AG20443 (cell line): Measurements from ENCODE around the gene ERP27.

Experiments
- DNase-seq: peaks from one replicate; pipeline ENCODE4 v3.0.0; 2012; ENCODE audit warnings: low spot score, mixed read lengths

Gene ERP27

DNA sequence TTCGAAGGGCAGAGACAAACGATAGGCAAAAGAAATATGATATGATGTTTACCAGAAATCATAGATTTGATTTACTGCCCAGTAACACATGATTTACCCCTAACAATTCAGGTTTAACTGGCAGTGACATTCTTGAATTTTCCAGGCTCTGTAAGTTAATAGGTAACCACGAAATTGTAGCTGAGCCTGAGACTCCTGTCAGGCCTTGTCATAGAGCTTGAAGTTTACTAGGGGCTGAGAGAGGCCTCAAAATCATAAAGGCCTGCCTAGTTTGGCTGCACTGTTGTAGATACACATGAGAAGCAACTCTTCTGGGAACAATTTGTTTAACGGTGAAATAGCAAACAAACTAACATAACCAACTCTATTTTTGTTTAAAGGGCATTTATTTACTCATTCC lies 3.3 kb downstream of the ERP27 start:
- no peak for DNase-seq

DNA sequence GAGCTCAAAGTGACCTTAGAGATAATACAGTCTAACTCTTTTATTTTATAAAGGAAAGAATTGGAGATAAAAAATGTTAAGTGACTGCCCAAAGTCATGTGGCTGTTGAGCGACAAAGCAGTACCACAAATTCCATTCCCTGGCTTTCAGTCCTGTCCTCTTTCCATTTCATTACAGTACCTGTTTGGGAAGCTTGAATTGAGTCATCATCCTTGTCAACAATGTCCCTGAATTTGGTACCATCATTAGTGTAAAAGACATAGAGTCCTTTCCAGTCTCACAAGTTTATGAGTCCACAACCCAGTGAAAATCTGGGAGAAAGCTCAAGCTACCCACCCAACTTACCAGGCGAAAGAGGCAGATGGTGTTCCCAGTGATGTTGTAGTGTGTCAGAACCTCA lies 3.8 kb downstream of the ERP27 start:
- no peak for DNase-seq

DNA sequence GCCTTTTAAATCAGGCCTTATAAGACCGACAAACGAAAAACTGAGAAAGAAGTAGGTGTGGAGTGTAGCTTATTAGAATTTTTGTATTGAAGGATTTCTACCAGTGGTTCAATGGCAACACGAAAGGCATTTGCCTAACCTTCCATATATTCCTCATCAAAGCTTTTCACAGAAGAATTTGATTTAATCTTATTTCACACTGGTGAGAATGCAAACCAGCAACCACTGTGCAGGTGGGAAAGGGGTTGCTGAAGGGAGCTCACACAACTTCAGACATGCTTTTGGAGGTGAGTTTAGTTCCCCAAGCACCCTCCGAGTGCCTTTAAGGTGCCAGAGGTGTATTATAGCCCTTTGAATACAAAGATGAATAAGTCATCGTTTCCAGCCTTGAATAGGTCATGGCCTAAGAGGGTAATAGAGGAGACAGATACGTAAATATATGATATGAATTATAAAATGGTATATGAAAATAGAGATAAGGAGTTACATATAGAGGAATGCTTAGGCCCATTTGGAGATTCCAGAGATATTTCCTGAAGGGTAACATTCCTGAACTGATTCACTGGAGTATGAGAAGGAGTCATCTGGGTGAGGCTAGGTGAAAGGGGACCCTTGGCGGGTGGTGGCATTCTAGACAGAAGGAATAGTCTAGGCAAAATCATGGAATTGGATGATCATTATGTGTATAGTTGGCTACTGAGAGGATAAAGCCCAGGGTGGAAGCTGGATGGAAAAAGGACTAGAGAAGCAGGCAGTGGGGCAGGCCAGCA lies 6.4 kb downstream of the ERP27 start:
- DNase-seq = no peak

DNA sequence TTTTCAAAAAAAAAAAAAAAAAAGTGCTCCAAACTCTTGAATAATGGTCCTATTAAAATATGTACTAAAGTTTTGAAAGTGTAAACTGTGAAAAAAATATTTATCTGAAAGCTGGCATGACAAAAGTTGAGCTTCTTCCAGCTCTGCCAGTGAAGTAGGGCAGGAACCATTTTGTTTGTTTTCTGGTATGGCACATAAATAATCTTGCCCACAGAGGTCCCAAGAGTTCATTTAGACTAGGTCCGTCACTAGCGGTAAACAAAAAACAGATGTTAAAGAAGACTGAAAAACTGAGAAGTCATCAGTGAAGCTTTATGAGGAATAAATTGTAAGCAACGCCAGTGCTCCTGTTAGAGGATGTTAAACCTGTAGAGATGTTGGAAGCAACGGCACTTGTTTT lies 7.0 kb downstream of the ERP27 start:
- DNase-seq = no peak

DNA sequence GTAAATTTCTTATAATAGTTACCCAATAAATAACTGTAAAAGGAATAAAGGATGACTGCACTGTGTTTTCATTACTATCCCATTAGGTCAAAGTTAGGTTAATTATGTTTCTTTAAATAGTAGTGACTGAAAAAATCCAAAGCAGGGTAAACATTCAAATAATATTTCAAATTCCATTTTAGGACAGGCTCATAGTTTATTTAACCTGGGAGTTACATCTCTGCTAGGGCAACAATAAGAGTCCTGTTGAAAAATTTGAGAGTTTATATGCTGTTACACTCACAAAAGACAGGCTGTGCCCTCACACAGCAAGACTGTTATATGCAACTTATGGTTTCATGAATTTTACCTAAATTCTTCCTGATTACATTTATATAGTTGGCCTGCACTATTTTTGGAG lies 8.0 kb downstream of the ERP27 start:
- DNase-seq = no peak

DNA sequence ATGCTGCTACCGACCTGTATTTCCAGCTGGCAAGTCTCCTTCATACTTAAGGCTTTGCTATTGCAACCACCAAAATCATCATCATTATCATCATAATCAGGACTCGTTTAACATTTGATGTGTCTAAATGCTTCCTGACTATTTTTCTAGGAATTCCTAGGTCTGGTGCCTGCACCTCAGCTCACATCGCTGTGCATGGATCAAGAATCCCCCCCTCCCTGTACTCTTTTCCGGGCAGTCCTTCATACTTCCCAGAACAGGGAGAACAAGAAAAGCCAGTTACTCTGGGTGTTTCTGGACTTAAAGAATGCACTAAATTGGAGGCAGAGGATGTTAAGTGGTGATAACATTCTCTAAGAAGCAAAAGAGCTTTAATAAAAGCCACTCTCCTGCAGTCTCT lies 9.4 kb downstream of the ERP27 start:
- no peak for DNase-seq

DNA sequence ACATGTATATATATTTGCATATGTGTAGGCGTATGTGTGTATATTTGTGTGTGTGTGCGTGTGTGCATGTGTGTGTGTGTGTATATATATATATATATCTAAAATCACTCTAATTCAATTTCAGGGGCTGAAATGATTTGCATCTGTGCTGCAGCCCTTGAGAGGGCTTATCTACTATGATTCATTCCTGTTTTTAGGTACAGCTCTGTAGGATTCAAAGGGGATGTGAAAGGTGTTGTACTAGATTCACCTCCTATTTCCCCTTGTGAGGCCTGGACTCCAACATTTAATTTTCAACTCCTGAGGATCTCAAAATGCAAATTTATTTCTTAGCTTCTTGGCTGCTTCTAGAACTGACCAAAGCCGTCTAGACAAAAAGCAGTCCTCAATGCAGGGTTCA lies 11.1 kb downstream of the ERP27 start:
- DNase-seq = no peak

DNA sequence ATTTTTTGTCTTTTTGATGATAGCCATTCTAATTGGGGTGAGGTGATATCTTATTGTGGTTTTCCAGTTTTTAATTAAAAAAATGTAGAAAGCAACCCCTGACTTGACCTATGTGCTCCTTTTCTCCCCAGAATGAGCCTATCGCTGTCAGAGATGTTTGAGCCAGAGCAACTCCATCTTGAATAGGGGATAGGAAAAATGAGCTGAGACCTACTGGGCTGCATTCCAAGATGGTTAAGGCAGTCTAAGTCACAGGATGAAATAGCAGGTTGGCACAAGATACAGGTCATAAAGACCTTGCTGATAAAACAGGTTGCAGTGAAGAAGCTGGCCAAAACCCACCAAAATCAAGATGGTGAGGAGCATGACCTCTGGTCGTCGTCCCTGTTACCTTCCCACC lies 13.8 kb downstream of the ERP27 start:
- DNase-seq = no peak

DNA sequence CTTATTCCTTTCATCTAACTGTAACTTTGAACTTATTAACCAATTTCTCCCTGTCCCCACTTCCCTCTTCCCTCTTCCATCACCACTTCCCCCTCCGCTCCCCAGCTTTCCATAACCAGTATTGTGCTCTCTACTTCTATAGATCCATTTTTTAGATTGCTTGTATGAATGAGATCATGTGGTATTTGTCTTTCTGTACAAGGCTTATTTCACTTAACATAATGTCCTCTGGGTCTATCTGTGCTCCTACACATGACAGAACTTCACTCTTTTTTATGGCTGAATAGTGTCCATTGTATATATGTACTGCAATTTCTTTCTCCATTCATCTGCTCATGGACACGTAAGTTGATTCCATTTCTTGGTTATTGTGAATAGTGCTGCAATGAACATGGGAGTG lies 14.4 kb downstream of the ERP27 start:
- DNase-seq = no peak

DNA sequence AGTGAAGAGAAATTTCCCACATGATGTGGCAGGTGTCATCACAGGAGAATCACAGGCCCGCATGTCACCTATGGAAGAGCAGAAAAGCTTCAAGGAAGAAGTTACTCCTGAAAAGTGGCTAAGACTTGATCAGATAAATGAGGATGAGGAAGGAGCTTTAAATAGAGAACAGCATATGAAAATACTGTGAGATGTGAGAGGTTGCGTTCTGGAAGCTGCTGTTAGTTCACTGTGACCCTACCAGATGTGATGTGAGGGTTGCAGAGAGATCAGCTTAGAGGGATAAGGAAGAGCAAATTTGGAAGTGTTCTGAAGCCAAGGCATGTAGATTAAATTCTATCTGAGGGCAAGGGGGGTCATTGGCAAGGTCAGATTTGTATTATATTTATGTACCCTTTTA lies 17.1 kb downstream of the ERP27 start:
- no peak for DNase-seq

DNA sequence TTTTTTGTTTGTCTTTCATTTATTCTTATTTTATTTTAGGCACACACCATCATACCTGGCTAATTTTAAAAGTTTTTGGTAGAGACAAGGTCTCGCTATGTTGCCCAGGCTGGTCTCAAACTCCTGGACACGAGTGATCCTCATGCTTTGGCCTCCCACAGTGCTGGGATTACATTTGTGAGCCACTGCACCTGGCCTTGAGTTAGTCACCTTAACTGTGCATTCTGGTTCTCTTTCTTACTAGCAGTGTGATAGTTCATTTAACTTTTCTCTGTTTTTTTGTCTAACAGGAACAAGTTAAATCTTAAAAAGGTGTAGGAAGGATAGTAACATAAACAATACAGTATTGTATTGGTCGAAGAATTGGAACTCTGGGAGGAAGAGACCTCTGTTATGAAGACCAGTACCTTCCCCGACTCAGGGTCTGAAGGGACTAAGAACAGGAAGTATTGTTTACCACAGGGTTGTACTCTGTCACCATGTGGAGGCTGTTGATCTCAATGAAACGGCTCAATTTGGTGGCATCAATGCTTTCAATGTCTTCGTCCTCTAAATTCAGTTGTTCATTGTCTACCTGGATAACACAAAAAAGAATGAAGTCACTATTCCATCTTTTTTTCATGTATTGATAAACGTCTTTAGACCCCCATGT lies 17.7 kb downstream of the ERP27 start:
- no peak for DNase-seq

DNA sequence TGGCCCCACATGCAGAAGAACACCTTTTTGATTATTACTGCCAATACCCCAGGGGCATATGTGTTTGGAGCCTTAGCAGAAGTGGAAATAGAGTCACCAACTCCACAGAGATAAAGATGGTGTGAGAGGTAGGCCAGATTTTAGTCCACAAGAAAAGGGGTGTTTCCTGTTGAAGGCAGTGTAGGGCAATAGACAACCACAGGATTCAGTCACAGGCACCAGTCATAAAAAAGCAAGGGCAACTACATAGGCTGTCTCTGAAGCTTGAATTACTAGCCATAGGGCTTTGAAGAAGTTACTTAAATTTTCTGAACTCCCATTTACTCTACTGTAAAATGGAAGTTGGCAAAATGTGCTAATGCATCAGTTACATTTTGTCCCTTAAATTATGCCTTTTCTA lies 18.9 kb downstream of the ERP27 start:
- DNase-seq = no peak

DNA sequence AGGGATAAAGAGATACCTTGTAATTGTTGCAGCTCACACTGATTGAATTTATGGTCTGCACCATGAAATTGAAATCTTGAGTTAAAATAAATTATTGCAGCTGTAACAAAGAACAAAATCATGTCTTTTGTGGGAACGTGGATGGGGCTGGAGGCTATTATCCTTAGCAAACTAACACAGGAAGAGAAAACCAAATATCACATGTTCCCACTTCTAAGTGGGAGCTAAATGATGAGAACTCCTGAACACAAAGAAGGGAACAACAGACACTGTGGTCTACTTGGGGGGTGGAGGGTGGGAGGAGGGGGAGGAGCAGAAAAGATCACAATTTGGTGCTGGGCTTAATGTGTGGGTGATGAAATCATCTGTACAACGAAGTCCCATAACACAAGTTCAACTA lies 22.6 kb downstream of the ERP27 start:
- DNase-seq = no peak

DNA sequence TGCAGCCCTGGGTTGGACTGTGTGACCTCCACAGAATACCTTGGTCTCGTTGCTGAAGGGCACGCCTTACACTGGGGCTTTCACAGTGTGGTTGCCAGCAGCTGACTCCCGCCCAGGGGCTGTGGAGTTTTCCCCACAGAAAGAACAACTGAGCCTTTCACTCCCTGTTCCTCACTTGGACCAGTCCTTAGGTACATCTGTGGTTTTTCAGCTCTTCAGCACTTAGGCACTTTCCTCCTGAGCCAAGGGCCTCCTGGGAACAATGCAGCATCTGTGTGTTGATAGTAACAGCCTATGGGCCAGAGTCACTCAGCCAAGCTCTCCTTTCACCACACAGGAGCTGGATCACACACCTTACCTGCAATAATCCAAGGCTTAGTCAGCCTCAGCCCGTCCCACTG lies 25.0 kb downstream of the ERP27 start:
- DNase-seq = no peak

DNA sequence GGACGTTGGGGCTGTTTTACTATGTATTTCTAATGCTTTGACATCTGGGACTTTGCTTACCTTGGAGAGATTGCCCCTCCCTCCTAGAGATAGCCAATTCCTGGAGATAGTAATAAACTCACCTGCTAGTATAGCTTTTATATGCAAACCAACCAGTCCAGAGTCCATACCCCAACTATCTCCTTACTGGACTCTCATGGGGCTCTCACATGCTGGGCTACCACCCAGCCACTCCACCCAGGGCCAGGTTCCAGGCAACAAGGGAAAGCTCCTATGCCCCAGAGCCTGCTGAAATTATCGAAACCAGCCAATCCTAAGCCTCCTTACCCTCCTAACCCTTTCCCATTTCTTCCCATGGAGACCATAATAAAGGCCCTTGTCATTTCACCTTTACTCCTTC lies 27.2 kb downstream of the ERP27 start:
- no peak for DNase-seq

DNA sequence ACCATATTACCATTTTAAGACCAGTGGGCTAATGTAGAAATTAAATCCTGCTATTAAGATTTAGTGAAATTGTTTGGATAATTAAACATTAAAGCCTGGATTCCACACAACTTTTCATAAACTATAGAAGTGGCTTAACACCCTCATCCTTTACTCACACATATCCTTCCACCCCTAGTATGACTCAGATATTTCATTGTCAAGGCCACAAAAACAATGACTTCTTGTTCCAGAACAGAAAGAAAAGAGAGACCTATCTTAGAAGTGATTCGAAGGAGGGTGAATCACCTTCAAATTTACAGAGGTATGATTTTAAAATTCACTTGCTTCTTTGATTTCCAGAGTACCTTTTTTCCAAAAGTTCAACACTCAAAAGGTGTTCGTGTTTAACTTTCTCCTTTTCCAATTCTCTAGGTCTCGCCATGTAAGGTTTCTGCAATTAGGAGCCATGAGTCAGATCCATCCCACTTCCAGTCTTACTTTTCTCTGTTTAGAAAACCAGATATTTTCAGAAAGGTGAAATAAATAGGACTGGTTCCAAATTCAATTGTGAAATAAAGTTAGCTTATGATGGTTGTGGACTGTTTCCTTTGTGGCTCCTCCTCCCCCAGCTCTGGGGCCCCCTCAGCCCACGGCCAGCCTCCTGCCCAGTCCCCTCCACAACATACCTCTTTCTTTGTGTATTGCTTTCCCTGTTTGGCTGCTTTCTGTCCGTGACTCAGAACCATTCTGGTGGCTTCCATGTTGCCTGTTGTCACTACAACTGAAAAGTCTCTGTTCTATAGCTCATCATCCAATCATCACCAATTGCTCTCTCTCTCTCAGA lies 28.0 kb downstream of the ERP27 start:
- no peak for DNase-seq

DNA sequence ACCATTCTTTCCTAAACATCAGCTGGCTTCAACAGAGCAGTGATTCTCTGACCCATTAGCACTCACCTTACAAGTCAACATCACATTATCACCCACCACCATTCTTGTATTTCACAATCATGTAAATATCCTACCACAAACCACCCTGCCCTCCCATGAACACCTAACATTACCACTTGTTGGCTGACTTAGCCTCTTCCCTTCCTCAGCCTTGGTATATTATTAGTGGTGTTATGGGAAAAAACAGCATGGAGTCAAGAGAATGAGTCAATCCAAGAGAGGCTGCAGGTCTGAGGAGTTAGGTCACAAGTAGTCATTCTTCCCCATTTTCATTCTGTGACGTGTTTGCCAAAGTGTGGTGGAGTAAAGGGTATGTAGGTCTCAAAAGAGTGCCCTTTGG lies 30.4 kb downstream of the ERP27 start:
- DNase-seq = no peak

DNA sequence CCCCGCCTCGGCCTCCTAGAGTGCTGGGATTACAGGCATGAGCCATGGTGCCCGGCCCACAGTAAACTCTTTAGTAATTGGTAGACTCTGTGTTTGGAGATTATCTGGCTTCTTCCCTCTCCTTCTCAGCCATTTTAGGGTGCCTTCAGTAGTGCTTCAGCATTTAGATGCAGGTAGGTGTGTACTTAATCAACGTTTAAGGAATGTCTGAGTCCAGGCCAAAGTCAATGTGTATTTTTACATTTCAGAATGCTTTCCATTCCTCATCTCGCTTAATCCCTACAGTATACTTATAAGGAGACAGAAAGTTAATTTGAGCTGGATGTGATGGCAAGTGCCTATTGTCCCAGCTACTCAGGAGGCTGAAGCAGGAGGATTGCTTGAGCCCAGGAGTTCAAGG lies 32.2 kb downstream of the ERP27 start:
- no peak for DNase-seq

DNA sequence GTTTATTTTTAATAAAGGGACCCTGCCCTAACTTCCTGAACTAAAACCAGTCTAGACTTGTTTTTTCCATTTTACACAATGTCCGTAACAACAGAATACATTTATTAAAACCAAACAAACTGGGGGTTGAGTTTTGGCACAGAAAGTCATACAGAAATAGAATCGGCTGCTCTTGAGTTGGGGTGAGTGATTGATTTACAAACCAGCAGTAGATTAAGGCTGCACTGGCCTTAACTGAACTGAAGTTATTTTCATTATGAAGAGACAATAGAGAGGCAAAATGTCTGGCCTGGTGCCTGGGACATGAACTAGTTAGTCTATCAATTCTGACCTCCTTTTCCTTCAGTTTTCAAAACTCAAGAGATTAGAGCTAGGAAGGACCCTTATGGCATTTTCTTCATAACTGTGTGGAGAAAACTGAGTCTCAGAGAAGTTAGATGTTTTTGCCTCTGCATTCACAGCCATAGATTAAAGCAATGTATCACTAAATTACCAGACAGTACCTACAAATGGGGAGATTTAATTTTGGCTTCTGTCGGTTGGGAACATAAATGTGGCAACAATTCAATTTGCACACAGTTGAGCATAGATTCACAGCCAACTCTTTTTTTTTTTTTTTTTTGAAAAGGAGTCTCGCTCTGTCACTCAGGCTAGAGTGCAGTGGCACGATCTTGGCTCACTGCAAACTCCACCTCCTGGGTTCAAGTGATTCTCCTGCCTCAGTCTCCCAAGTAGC lies 32.9 kb downstream of the ERP27 start:
- DNase-seq = no peak

DNA sequence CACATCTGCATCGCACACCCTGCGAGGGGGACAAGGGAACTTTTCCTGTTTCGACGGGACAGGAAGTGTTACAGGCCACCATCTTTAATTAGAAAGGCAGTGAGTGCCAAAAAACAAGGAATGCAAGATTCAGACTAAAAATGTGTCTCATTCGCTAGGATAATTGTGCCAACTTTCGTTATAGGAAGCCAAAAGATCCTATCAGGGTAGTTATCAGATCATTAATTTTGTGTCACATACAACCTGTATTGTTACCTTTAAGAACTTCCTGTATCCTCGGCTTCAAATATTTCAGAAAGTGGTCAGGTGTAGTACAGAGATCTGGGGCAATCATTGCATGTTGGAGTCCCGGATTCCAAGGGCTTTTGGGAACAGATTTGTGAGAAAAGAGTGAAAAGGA lies 33.5 kb downstream of the ERP27 start:
- DNase-seq = no peak

DNA sequence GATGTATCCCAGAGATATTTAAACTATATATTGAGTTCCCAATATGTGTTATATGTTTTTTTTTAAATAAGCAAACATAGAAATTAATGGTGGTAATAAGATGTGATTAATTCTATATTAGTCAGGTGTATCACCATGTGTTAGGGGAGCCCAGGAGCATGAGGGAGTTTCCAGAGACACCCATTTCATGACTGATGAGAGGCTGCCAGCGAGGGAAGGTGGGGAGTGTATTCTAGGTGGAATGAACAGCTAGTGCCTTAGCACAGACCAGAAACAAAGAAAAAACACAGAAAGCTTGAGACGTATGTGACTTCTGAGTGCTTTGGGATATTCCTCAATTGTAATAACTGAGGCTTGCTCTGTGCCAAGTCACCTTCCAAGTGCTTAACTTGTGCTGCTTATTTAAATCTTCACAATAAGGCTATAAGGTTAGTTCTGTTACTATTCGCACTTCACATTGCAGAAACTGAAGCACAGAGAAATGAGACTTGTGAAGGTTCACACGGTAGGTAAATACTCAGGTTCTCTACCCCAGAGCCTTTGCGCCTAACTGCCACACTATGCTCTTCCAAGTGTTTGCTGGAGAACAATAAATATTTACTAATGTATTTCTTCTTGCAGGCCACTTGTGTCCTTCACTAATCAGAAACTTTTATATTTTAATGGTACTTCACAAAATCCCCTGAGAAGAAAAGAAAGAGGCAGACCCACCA lies 34.8 kb downstream of the ERP27 start:
- no peak for DNase-seq

DNA sequence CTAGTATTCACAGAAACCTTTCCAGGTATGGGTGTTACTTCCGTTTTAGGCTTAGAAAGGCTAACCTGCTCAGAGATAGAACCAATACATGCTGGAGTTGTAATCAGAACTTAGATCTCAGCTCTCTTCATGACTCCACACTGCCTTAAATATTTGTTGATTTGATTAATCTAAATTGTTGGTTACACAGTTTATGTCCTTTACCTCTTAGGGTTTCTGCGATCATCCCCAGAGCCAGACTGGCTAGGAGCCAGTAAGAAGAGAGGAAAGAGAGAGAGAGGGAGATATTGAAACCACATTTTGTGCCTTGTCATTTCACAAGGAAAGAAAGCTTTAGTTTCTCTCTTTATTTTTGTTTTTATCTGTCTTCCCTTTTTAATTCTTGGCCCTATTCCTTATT lies 35.9 kb downstream of the ERP27 start:
- no peak for DNase-seq
